HG03575 (cell line): ENCODE results near the gene MYOF.
"Not testable (repeated sequence)": the region's sequence is repeated elsewhere in the genome, so short reads cannot be mapped to it uniquely, and the experiment has no call there.

ENCODE experiments used
- ATAC-seq: cut with Tn5 transposase; IDR thresholded peaks from one replicate; pipeline ENCODE4 v1.9.1; 2021; ENCODE audit not compliant: unreplicated experiment, insufficient number of reproducible peaks, low FRiP score; ENCODE audit errors: extremely low read depth

MYOF gene

DNA sequence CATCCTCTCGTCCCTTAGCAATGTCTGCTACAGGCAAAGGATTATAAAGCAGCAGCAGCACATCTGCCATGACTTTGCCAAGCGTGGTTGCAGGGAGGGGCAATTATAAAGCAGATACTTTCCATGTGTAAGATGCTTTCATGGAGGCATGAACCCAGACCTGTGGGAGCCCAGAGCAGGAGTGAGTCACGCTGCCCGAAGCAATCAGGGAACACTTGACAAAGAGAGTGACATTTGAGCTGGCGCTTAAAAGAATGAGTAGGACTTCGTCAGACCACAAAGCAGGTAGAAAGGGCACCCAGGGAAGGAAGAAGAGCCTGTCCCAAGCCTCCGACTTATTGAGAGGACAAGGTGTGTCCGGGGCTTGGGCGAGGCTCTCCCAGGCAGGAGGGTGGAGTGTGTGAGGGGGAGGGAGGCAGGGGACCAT lies 147.2 kb downstream of the MYOF start:
- no peak for ATAC-seq

DNA sequence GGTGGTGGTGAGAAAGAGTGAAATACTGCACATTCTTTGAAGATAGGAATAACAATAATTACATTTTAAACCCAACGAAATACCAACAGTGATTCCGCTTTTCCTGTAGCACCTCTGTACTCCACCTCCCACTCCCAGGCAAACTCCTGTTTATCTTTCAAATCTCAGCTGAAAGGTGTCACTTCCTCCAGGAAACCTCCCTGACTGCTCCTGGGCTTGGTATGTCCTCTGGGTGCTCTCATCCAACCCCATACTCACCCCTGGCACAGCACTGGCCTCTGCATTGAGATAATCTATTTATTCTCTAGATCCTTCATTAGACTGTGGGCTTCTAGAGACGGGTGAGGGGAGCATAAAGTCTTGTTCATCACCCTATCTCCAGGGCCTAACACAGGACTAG lies 148.0 kb downstream of the MYOF start:
- no peak for ATAC-seq

DNA sequence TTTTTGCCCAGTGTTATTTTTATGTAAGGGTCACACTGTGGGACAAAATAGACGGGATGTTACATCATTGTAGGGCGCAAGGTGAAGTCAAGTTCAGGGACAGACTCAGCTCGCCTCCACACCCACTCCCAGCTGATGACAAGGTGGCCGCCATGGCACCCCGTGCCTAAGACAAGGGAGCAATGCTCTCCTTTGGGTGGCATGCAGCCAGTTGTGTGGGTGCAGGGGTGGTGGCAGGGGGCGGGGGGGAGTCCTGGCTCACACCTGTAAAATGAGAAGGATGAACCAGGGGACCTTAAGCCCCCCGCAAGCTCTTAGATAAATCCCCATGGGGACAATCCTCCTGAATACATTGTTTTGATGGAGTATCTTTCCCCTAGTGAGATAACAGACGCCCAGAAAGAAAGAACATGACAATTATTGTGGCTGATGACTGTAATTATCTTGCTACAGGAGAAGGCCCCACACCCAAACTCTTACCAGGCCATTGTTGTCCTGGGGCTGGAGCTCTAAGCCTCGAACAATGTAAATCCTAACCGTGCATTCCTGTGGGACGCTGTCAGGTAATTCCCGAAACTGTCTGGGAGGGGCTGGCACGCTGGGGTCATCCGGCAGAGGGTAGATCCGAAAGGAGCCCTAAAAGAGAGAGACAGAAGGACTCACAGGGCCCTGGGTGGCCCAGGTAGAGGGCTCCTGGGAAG lies 148.7 kb downstream of the MYOF start:
- no peak for ATAC-seq

DNA sequence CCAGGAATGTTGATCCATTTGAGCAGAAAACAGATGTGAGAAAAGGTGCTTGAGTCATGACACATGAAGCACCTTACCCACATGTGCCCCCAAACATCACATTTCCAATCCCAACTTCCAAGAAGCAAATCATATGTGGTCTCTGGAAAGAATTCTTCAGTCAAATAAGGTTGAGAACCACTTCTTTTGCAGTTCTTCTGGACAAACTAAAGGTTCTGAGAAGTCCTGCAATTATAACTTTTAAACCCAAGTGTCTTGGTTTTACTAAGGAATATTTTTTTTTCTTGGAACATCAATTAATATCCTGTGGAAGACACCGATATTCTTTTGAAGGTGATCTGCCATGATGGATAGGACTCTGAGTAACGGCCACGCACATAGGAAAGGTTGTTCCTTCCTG lies 151.3 kb downstream of the MYOF start:
- no peak for ATAC-seq

DNA sequence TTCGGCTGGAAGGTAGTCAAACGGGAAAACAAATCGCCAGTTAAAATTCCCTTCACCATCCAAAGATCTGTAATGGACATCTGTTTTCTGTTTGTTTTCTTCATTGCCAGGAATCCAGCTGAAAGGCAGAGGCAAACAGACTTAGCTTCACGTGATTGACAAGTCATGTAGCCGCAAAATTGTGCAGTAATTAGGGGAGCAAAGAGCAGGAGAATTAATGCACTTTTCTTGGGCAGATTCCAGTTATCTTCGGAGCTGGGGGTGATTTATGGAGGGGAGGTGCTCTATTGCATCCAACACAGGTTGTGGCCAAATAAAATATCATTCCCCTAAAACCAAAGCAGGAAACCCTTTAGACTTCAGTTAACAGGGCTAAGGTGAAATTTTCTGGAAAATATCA lies 162.2 kb downstream of the MYOF start:
- ATAC-seq: no peak

DNA sequence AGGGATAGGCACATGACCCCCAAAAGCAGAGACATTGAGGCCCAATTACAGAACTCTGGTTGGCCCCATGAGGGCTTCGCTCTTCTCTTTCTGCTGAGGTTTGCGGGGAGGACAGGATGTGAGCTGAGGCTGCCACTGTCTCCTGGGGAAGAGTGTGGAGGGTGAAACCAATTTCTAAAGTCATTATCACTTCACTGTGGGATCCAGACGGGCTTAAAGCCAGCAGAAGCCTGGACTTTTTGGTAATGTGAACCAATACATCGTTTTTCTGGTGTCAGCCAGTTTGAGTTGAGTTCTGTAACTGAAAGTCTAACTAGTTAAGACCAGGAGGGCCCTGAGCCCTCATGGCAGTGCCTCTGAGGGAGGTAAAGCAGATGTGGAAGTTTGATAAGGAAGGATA lies 163.0 kb downstream of the MYOF start:
- ATAC-seq: no peak

DNA sequence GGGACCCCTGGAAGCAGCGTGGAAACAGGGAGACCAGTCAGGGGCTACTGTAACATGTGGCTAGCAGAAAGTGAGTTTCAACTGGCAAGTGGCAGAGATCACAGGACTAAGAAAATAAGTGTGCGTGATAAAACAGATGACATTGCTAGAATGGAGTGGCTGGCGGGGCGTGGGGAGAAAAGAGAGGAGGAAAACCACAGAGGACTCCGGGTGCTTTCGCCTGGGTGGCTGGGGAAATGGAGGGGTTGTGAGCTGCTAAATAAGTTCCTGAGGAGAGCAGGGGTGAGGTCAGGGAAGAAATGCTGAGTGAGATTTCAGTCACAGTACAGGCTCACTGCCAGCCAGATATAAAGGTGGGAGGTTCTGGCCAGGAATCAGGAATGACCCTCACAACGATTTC lies 166.9 kb downstream of the MYOF start:
- no peak for ATAC-seq

DNA sequence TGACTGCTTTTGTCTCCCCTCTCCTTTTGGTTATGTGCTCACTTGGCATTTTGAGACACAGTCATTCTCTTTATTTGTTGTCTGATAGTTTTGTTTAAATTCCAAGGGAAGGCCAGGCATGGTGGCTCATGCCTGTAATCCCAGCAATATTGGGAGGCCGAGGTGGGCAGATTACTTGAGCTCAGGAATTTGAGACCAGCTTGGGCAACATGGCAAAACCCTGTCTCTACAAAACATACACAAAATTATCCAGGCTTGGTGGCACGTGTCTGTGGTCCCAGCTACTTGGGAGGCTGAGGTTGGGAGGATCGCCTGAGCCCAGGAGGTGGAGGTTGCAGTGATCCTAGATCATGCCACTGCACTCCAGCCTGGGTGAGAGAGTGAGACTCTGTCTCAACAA lies 167.5 kb downstream of the MYOF start:
- not testable (repeated sequence) for ATAC-seq

DNA sequence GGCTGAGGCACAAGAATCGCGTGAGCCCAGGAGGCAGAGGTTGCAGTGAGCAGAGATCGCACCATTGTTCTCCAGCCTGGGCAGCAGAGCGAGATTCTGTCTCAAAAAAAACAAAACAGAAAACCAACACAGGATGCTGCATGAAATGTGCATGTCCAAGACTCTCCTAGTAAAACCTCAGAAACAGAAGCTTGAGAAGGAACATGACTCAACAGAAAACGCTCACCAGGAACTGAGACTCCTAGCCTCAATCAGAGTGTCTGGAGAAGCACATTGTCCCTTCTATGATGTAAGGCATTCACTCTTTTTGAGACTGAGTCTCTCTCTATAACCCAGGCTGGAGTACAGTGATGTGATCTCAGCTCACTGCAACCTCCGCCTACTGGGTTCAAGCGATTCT lies 168.3 kb downstream of the MYOF start:
- no peak for ATAC-seq

DNA sequence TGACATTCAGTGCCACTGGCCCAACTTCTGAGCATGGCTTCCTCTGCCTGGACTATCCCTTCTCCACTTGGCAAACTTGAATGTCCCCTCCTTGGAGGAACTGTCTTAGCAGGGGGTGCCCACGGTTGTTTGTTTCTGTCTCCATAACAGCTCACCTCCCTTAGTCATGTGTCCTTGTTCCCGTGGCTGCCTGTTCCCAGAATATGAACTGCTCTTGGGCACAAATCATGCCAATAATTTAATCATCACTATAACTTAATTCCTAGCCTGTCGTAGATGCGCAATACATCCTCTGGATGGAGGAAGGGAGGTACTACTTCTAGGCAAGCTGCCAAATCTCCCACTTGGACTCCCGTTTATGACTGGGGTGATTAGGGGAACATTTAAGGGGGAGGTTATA lies 173.1 kb downstream of the MYOF start:
- no peak for ATAC-seq

DNA sequence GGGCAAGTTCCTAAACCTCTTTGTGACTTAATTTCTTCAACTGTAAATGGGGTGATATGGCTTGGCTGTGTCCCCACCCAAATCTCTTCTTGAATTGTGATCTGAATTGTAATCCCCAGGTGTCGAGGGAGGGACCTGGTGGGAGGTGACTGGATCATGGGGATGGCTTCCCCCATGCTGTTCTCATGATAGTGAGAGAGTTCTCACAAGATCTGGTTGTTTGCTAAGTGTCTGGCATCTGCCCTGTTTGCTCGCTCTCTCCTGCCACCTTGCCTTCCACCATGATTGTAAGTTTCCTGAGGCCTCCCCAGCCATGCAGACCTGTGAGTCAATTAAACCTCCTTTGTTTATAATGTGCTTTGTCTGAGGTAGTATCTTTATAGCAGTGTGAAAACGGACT lies 177.0 kb downstream of the MYOF start:
- ATAC-seq: no peak

DNA sequence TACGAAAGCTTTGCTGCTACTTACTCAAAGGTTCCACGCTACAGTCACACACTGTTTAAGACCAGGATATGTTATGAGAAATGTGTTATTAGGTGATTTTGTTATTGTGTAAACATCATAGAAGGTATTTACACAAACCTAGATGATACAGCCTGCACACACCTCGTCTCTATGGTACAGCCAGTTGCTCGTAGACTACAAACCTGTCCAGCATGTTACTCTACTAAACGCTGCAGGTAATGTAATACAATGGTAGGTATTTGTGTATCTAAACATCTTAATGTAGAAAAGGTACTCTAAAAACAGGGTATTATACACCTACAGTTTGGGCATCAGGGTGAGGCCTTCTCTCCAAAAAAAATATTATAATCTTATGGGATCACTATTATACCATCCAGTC lies 181.2 kb downstream of the MYOF start:
- ATAC-seq: no peak

DNA sequence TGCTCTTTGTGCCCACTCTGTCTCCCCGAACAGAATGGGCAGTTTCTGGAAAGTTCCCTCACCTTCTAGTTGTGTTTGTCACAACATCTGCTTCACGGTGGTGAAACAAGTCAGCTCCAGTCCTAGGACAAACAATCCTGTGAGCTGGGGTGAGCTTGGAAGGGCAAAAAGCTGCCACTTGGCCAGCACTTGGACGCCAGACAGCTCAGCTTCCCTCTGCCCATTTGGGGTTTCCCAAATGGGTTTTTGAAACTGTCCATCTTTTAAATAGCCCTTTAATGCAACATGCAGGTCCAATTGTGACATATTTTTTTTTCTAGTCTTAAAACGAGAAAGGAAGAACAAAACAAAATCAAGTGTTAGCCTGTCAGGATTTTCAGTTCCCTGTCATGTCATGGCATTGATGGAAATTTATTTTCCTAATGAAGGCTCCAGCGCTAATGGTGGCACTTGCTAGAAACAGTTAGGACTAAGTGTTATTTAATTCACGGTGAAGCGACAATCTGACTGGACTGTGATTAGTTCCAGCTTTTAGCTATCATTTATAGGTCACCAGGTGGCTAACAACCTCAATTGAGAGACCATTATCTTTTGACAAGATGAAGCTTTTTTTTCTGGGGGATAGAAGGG lies 181.7 kb downstream of the MYOF start:
- no peak for ATAC-seq

DNA sequence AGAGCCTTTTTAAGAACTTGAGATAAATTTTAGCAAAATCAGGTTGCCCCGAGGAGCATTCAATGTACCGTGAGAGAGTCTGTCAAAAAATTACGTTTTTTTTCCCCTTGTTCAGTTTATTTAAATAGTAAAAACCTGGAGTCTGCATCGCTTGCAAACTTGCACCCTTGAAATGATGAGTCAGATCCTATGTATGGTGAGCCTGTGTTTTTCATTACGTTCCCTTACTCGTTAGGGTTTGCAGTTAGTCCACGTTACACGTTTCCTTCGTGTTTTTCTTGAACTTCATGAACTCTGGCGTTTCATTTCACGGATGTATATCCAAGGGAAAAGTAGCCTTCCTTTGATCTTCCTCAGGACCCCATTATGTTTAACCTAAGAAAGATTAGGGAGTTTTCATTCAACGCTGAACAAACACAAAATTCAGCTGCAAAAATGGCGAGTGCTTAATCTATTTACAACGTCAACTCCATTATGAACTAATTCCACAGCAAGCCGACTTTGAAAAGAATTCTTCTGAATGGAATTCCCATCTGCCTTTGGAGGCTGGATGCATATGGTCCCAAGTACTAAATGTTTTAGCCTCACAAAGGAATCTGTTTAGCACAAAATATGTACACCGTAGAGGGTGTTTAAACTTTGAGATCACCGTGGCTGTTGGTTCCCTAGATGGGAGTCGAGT lies 182.4 kb downstream of the MYOF start:
- ATAC-seq: no peak

DNA sequence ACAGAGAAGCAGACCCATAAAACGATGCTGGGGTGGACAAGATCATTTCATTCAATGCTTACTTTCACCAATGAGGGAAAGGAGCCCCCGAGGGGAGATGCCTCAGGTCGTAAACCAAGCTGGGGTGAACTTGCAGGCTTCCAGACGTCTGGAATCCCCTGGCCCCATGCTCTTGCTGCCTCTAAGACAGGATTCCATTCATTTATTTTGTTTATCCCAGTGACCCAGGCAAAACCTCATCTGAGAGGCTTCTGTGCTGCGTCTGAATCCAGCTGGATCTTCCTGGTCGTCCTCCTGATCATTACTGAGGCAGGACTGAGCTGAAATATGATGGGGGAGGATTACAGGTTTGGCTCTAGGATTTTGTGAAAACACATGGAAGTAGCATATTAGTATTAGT lies 182.9 kb downstream of the MYOF start:
- ATAC-seq: no peak

DNA sequence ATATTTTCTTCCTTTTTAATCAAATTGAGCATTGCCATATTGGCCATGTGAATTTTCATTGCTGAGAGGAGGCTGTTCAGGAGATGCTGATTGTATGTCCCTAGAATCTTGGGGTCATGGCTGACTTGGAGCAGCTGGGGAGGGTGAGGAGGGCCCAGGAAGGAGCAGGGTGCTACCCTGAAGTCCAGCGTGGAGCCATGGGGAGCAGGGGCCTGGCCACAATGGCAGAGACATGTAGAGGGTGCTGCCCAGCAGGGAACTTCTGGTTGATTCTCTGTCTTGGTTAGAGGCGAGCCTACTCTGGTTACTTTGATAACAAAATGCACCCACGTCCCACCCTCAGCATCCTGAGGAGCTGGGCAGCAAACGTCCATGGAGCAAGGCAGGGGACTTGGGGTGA lies 186.0 kb downstream of the MYOF start:
- no peak for ATAC-seq

DNA sequence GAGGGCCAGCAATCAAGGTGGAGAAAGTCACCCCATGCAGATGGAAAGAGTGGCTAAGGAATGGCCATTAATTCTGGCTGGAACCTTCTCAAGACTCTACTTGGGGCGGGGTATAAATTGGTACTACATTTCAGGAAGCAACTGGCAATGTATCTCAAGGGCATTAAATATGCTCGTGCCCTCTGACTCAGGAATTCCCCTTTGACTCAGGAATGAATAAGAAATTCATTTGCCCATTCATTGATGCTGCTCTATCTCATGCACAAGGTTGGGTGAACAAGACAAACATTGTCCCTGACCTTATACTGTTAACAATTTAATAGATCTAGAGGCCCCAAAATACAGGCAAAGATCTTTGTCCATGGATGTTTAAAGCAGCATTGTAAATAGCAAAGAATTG lies 188.1 kb downstream of the MYOF start:
- no peak for ATAC-seq

DNA sequence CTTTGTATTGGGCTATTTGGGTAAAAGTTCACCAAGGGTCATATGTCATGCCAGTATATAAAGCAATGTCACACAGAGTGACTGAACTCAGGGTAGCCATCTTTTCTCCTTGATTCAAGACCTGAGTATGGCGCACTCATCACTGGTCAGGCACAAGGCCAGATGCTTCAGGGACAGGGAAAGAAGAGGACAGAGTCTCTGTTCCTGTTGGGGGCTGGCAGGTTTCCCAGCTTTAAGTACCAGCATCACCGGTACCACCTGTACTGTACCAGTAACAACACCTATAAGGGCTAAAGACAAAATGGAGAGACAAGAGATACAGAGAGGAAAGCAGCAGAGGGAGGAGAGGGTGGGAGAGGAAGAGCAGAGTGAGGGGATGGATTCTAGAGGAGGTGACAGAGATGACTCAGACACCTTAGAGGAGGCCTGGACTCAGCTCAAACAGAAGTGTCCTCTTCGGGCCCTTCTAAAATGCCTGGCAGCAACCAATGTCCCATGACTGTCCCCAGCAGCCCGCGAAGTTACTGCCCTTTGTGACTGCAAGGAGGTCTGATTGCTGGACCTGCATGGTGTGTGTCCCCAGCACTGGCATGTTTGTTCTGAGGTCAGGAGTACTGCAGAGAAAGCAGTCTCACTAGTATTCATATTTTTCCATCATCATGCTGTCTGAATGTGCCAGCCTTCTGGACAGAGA lies 191.3 kb downstream of the MYOF start:
- no peak for ATAC-seq

DNA sequence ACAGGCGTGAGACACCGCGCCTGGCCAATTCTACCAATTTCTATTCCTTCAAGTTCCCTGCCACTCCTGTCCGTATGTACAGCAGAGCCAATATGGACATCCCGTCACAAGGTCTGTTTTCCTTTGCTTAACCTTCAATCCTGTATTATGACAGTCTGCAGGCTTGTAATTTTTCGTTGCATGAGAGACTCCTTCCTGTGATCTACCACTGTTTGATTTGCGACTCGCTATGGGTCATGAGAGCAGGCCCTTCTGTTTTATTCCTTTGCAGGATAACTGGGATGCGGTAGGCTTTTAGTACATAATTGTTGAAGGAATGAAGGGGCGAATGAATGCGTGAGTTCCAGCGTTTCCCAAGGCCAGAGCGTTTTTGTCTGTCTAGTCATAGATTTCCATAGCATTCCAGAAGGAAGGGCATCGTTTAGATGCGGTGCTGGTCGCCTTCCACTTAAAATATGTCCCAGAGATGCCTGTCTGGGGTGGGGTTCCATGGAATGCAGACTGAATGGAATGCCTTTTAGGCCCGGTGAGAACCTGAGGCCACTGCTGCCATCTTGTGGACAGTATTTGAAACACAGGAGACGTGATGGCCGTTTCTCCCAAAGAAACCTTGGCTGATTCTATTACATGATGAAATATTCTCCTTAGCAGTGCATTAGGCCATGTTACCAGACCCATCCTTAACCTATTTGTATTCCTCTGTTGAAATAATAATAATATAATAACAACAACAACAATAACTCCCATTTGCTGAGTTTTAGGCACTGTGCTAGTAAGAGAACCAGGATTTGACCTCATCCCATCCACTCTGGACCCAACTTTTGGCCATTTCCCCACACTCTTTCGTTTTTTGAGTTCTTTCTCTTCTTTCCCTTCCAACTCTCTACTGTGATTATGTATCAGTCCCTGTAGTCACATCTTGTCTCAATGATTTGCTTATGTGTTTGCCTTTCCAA lies 193.2 kb downstream of the MYOF start:
- no peak for ATAC-seq
